ENCODE results near the gene PDE4B.

The PDE4B gene

DNA sequence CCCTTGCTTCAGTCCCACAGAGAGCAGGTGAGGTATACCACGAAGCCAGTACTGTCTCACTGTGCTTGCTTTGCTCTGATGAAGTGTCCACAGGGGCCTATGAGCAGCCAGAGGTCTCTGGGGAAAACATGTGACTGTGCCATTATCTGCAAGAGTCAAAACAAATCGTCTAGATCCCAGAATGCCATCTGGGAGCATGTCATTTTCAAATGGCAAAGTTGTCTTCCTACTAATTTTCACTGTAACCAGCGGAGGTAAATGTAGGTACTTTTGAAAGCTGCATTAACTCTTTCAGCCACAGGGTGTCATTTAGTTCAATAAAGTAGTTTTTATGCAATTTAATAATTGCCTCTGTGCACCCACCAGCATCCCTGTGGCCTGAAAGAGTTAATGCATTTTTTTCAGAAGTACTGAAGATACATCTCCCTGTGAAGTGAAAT lies 567.6 kb downstream of the PDE4B start:
- DNase-seq (ENCODE audit: low read depth): no peak

DNA sequence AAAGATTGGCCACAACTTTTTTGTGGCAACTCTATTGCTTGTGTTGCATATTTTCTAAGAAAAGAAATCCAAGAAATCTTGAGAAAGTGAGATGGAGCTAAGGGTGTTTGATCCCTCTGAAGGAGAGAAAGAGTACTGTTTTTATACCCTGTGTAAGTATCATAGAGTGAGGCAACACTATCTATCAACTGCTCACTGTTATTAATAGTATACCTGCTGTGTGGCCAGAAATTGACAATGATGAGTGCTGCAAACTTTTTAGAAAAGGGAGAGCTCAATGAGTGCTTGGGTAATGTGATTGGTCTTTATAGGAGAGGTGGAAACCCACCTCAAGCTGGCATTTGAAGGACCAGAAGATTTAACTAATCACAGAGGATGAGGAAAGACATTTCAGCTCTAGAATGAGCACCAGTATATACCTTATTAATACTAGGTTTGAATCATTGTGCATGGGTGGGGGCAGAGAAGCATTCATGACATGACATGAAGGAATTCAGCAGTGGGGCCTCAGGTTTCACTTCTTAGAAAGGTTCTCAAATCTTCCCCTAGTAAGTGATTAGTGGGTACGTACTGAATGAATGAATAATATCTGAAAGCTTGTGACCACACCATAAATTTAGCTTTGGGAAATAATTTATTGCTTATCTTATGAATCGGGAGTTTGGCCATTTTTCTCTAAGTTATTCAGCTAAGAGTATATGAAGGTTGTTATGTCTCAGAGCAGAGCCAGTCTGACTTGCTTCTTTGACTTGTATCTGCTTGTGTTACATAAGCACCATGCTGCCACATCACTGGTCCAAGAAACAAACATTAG lies 572.1 kb downstream of the PDE4B start:
- no peak for DNase-seq (ENCODE audit: low read depth)

DNA sequence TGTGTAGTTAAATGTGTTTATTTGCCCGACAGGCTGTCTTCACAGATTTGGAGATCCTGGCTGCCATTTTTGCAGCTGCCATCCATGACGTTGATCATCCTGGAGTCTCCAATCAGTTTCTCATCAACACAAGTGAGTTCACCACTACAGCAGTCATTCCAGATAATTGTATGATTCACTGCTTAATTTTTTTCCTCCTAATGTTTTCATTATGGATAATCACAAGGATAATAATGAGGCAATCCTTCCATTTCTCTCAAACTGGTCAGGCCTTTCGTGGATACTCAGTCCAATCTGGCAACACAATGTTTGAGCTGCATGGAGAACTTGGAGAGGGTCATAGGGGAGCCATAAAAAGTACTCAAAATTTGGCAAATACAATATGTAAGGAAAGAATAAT lies 572.9 kb downstream of the PDE4B start:
- no peak for DNase-seq (ENCODE audit: low read depth)

- no peak for DNase-seq (ENCODE audit: low read depth)
Observed at GRCh38 chr1:66366634-66367033, 573.9 kb downstream of the PDE4B start.

DNA sequence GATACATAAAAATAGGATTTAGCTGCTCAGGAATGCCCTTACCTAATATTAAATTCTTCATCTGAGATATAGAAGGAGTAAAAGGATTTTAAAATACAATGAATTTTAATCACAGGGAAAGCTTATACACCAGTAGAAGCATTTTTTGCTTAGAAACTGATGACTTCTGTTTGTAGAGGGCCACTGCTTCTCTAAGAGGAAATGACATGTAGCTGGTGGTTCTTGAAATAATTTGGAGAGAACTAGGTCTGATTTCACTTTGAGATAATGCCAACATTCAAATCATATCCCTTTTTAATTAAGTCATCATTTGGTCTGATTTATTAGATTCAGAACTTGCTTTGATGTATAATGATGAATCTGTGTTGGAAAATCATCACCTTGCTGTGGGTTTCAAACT lies 574.7 kb downstream of the PDE4B start:
- no peak for DNase-seq (ENCODE audit: low read depth)

DNA sequence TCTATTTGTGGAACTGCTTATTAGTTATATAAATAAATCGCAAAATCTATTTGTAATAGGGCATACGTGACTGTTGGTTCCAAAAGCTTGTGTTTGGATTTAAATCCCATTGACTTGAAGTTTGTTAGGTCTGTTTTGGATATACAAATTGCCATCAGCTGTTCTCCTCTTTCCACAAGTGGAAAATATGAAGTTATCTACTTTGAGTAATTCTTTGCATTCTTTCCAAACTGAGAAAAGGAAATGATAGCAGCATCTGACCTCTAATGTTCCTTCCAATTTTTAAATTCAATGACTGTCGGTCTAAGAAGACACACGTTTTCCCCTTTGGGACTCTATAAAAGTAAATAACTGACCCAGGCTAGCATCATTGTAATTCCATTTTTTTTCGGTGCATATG lies 575.6 kb downstream of the PDE4B start:
- no peak for DNase-seq (ENCODE audit: low read depth)

- no peak for DNase-seq (ENCODE audit: low read depth)
Observed at GRCh38 chr1:66370462-66370971, 577.8 kb downstream of the PDE4B start.

- no peak for DNase-seq (ENCODE audit: low read depth)
Observed at GRCh38 chr1:66371233-66372005, 578.7 kb downstream of the PDE4B start.

GRCh38 chr1:66372522-66373101 lies 579.9 kb downstream of the PDE4B start:
- DNase-seq (ENCODE audit: low read depth): no peak

DNA sequence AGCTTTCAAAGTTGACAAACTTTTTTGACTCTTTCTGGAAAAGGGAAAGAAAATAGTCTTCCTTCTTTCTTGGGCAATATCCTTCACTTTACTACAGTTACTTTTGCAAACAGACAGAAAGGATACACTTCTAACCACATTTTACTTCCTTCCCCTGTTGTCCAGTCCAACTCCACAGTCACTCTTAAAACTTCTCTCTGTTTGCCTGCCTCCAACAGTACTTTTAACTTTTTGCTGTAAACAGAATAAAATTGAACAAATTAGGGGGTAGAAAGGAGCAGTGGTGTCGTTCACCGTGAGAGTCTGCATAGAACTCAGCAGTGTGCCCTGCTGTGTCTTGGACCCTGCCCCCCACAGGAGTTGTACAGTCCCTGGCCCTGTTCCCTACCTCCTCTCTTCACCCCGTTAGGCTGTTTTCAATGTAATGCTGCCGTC lies 580.5 kb downstream of the PDE4B start:
- no peak for DNase-seq (ENCODE audit: low read depth)

DNA sequence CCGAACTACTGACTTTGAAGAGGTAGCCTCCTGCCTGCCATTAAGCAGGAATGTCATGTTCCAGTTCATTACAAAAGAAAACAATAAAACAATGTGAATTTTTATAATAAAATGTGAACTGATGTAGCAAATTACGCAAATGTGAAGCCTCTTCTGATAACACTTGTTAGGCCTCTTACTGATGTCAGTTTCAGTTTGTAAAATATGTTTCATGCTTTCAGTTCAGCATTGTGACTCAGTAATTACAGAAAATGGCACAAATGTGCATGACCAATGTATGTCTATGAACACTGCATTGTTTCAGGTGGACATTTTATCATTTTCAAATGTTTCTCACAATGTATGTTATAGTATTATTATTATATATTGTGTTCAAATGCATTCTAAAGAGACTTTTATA lies 581.5 kb downstream of the PDE4B start:
- DNase-seq (ENCODE audit: low read depth): no peak

DNA sequence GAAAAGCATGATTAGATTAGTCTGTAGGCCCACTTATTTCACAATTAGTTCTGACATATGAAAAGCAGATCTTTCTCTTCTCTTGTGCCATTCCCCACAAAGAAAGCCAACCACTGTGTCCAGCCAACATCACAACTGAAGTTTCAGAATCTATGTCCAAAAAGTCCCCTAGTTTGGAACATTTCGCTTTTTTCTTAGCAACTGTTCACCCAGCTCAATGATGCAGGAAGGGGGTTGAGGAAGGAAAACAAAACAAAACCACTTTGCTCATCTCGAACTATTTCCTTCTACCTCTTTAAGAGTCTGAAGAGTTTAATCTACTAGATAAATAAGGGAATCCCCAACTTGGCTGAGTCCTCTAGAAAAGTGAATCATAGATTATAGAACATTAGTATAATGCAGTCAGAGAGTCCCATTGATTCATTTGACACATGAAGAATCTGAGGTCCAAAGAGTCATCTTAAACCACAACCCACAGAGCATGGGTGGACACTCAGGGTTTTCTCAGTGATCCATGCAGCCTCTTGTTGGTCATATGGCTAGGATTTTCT lies 581.9 kb downstream of the PDE4B start:
- DNase-seq (ENCODE audit: low read depth): no peak

DNA sequence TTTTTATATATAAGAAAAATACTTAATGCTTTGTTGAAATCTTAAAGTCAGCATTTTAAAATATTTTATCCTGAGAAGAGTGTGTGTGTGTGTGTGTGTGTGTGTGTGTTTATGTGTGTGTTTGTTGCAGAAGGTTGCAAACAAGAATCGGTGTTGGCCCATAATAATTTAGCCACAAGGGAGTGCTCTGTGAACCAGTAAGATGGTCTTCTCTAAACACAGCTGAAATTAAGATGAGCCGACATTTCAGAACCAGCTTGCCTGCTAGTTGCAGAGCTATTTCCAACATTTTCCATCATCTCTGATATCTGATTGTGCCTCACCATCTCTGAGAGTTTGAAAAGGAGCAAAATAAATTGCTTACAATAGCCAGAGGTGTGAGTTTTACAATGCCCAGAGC lies 582.4 kb downstream of the PDE4B start:
- DNase-seq (ENCODE audit: low read depth): no peak

GRCh38 chr1:66380452-66381212 lies 587.9 kb downstream of the PDE4B start:
- DNase-seq (ENCODE audit: low read depth): no peak

DNA sequence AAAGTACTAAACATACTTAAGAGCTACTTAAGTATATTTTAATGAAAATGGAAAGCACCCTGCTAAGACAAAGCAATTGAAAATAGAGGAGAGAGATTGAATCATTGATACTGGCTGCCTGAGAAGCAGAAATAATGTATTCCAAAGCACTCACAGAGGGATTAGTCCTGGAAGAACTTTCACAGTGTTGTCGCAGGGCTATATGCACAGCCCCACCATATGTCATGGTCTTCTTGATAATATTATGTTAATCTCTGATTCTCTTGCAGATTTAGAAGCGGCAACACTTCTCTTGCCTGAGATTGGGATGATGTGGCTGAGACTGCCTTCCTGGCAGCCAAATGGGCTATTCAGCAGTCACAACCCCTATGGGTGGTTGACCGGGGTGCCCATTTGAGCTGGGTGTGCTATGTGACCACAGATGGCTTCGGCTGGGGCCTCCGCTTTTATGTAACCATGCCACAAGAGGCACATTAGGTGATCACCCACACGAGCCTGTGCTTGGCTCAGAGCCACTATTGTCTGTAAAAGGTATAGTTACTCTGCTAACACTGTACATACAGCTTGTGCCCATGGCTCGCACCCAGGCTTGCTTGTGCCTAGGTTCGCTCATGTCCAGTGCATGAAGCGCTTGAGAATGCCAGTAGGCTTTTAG lies 589.1 kb downstream of the PDE4B start:
- DNase-seq (ENCODE audit: low read depth): no peak

GRCh38 chr1:66383168-66383567 lies 590.5 kb downstream of the PDE4B start:
- DNase-seq (ENCODE audit: low read depth): no peak

GRCh38 chr1:66383611-66384010 lies 590.9 kb downstream of the PDE4B start:
- DNase-seq (ENCODE audit: low read depth): no peak

- no peak for DNase-seq (ENCODE audit: low read depth)
Observed at GRCh38 chr1:66384258-66384921, 591.7 kb downstream of the PDE4B start.

GRCh38 chr1:66386712-66387111 lies 594.0 kb downstream of the PDE4B start:
- no peak for DNase-seq (ENCODE audit: low read depth)

GRCh38 chr1:66388913-66389312 lies 596.2 kb downstream of the PDE4B start:
- DNase-seq (ENCODE audit: low read depth): no peak
